Measurements from ENCODE around the gene C1QTNF8. TPM values are rescaled to one million over a fixed set of nuclear protein-coding genes. Genes with fewer than 3 reads are reported as not detected.
"Not testable (repeated sequence)": the region's sequence is repeated elsewhere in the genome, so short reads cannot be mapped to it uniquely, and the experiment has no call there.

The C1QTNF8 gene
- polyA plus RNA-seq, 1 donor (not counting 4 experiments of a cell fraction or from before 2014, with no cell fraction given): not detected

DNA sequence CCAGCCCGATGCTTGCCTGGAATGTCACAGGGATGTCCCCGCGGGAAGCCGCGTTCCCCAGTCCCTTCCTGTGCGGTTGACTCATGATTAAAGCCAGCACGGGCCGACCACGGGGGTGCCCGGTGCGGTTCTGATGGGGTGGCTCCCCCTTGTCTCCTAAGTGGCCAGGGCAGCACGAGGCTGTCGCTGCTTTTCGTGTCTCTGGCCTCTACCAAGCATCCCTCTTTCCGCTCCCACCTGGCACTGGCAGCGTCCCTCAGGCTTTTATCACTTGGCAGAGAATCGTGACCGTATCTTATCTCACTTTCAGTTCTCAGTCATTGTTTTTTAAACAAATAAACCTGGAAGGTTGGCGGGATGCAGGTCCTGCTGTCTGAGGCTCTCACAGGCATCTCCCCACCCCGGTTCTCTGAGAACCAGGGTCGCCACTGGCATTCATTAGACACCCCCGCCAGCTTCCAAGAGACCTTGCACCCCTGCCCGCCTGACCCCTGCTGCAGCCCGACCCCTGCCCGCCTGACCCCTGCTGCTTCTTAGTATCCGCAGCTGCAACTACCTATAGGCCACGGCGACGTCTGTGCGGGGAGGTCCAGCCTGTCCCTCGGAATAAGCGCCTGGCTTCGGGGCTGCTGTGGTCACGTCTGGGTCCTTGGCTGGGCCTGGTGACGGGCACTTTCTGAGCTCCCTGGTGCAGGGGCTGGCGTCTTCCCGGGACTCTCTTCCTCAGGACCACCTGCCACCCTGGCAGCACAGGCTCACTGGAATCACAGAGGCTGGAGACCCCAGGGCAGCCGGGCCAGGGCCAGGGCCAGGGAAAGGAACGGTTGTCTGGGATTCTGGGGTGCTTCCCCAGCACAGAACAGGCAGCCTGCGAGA, 7.5 kb downstream of the C1QTNF8 start:
- Histone ChIP-seq H3K4me1 (ENCODE audit: control insufficient read depth, extremely low read depth, insufficient read depth, low read length) (no peaks in the 10 kb centered on the region), H3K4me3 (ENCODE audit: control insufficient read depth in 2 of 3, extremely low read depth in 1 of 3, insufficient read depth in 2 of 3, low read depth in 1 of 3, low read length in 3 of 3) (no peak overlapping the region), H3K9ac (ENCODE audit: control insufficient read depth, extremely low read depth, insufficient read depth, low read length) (no peak overlapping the region), H3K27me3 (ENCODE audit: control insufficient read depth, extremely low read depth, insufficient read depth, low read length) (peaks cover 30% of the 10 kb centered on the region), H3K9me3 (ENCODE audit: control insufficient read depth, low read depth, low read length) (peaks cover 9% of the 10 kb centered on the region), H4K20me1 (ENCODE audit: control insufficient read depth, extremely low read depth, insufficient read depth, low read length) (no peaks in the 10 kb centered on the region), H3K27ac (ENCODE audit: control insufficient read depth, insufficient read depth, low read length) (no peak overlapping the region), H2AFZ (ENCODE audit: control insufficient read depth, low read length) (no peak overlapping the region), H3K9me1 (ENCODE audit: control insufficient read depth, extremely low read depth, insufficient read depth, low read length) (no peaks in the 10 kb centered on the region), H3K79me2 (ENCODE audit: control insufficient read depth, insufficient read depth, low read length) (no peaks in the 10 kb centered on the region), H3K4me2 (ENCODE audit: control insufficient read depth, extremely low read depth, insufficient read depth, low read depth, low read length) (no peak overlapping the region), H3K36me3 (ENCODE audit: control insufficient read depth in 2 of 2, extremely low read depth in 1 of 2, insufficient read depth in 2 of 2, low read length in 2 of 2) (no peaks in the 10 kb centered on the region)
- no peak for TF ChIP-seq EZH2 (IDR thresholded peaks at IDR 0.05; ENCODE audit: low read length)
- TF ChIP-seq, protein P1, sequence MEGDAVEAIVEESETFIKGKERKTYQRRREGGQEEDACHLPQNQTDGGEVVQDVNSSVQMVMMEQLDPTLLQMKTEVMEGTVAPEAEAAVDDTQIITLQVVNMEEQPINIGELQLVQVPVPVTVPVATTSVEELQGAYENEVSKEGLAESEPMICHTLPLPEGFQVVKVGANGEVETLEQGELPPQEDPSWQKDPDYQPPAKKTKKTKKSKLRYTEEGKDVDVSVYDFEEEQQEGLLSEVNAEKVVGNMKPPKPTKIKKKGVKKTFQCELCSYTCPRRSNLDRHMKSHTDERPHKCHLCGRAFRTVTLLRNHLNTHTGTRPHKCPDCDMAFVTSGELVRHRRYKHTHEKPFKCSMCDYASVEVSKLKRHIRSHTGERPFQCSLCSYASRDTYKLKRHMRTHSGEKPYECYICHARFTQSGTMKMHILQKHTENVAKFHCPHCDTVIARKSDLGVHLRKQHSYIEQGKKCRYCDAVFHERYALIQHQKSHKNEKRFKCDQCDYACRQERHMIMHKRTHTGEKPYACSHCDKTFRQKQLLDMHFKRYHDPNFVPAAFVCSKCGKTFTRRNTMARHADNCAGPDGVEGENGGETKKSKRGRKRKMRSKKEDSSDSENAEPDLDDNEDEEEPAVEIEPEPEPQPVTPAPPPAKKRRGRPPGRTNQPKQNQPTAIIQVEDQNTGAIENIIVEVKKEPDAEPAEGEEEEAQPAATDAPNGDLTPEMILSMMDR (optimal IDR thresholded peaks at IDR 0.05 in 1 of 3, IDR thresholded peaks at IDR 0.05 in 1 of 3, conservative IDR thresholded peaks at IDR 0.05 in 1 of 3; ENCODE audit: extremely low read depth in 1 of 3, insufficient read depth in 2 of 3, low read length in 3 of 3): no peak
- FAIRE-seq: no peak
- DNase-seq (ENCODE audit: low read depth, low spot score): no peak
- dilution Hi-C loops (cut with MboI; ENCODE audit: extremely low pct_ligation_motif_present, low sequenced_read_pairs): no loop called here

DNA sequence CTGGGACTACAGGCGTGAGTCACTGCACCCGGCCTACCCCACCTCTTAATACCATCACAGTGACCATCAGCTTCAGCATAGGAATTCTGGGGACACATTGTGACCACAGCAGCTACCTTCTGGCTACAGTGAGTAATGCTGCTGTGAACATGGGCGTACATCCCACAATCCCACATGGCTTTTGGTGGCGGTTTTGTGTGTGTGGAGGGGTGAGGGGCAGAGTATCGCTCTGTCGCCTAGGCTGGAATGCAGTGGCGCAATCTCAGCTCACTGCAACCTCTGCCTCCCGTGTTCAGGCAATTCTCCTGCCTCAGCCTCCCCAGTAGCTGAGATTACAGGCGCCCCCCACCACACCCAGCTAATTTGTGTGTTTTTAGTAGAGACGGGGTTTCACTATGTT, 9.6 kb downstream of the C1QTNF8 start:
- H3K36me3 ChIP-seq (ENCODE audit: control insufficient read depth in 2 of 2, extremely low read depth in 1 of 2, insufficient read depth in 2 of 2, low read length in 2 of 2); H3K79me2 ChIP-seq (ENCODE audit: control insufficient read depth, insufficient read depth, low read length); dilution Hi-C loops (cut with MboI; ENCODE audit: extremely low pct_ligation_motif_present, low sequenced_read_pairs): not testable (repeated sequence)

More for the DNA sequence above, 9.6 kb downstream of the C1QTNF8 start:
- H3K27me3 ChIP-seq (ENCODE audit: control insufficient read depth, extremely low read depth, insufficient read depth, low read length): peaks cover 35% of the 10 kb centered on the region
- not testable (repeated sequence) for H3K4me3 ChIP-seq (ENCODE audit: control insufficient read depth in 2 of 3, extremely low read depth in 1 of 3, insufficient read depth in 2 of 3, low read depth in 1 of 3, low read length in 3 of 3); H3K4me2 ChIP-seq (ENCODE audit: control insufficient read depth, extremely low read depth, insufficient read depth, low read depth, low read length); H2AFZ ChIP-seq (ENCODE audit: control insufficient read depth, low read length); H3K9me1 ChIP-seq (ENCODE audit: control insufficient read depth, extremely low read depth, insufficient read depth, low read length); H3K9ac ChIP-seq (ENCODE audit: control insufficient read depth, extremely low read depth, insufficient read depth, low read length); FAIRE-seq; H4K20me1 ChIP-seq (ENCODE audit: control insufficient read depth, extremely low read depth, insufficient read depth, low read length); H3K27ac ChIP-seq (ENCODE audit: control insufficient read depth, insufficient read depth, low read length); H3K9me3 ChIP-seq (ENCODE audit: control insufficient read depth, low read depth, low read length); DNase-seq (ENCODE audit: low read depth, low spot score); H3K4me1 ChIP-seq (ENCODE audit: control insufficient read depth, extremely low read depth, insufficient read depth, low read length)
